Measurements from ENCODE around the gene DCDC2B. TPM values are rescaled to one million over a fixed set of nuclear protein-coding genes. Genes with fewer than 3 reads are reported as not detected.

DCDC2B gene
- total and polyA plus RNA-seq, 2 of the 13 experiments (the other 11 are each of a cell fraction or from before 2014, with no cell fraction given): not detected

DNA sequence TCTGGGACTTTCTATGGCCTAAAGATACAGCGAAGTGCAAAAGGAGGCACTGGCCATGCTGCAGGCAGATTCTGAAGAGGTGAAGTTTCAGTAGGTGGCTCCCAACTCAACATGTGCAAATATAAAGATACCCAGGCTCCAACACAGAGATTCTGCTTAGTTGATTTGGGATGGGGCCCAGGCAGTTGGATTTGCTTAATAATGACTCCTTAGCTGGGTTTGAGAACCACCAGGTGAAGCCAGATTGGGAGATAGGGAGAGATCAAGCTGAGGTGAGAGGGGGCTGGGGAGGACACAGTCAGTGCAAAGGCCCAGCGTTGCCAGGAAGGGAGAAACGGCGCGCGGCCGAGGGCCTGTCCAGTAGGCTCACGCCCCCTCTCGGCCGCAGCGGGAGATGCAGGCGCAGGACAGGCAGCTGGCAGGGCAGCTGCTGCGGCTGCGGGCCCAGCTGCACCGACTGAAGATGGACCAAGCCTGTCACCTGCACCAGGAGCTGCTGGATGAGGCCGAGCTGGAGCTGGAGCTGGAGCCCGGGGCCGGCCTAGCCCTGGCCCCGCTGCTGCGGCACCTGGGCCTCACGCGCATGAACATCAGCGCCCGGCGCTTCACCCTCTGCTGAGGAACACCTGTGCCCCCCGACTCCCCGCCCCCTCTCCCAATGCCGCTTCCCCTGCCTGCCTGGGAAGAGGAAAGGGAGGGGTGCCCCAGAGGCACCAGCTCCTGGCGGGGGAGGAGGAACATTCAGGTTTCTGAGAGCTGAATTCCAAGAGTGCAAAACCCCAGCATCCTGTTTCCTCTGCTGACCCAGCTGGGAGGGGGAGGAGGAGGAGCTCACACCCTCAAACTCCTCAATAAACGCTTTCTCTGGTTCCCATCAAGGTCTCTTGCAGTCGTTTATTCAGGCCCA, 39.3 kb downstream of the DCDC2B start (continued):
- peak; percentile 85 for TF ChIP-seq PTBP1 (IDR thresholded peaks at IDR 0.05; ENCODE audit: low read depth, low read length, poor library complexity, severe bottlenecking)
- TF ChIP-seq XRCC5 (optimal IDR thresholded peaks at IDR 0.05; ENCODE audit: low read length): peak; percentile 84
- TF ChIP-seq ATF7 (IDR thresholded peaks at IDR 0.05): no peak
- no peak for TF ChIP-seq ATF7 (CRISPR knock-in tag; IDR thresholded peaks at IDR 0.05)
- TF ChIP-seq, protein P1, sequence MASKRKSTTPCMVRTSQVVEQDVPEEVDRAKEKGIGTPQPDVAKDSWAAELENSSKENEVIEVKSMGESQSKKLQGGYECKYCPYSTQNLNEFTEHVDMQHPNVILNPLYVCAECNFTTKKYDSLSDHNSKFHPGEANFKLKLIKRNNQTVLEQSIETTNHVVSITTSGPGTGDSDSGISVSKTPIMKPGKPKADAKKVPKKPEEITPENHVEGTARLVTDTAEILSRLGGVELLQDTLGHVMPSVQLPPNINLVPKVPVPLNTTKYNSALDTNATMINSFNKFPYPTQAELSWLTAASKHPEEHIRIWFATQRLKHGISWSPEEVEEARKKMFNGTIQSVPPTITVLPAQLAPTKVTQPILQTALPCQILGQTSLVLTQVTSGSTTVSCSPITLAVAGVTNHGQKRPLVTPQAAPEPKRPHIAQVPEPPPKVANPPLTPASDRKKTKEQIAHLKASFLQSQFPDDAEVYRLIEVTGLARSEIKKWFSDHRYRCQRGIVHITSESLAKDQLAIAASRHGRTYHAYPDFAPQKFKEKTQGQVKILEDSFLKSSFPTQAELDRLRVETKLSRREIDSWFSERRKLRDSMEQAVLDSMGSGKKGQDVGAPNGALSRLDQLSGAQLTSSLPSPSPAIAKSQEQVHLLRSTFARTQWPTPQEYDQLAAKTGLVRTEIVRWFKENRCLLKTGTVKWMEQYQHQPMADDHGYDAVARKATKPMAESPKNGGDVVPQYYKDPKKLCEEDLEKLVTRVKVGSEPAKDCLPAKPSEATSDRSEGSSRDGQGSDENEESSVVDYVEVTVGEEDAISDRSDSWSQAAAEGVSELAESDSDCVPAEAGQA (IDR thresholded peaks at IDR 0.05; ENCODE audit: low read depth): no peak
- TF ChIP-seq, protein P1 (CRISPR knock-in tag; IDR thresholded peaks at IDR 0.05; ENCODE audit: borderline replicate concordance): no peak
- TF ChIP-seq ZNF761 (CRISPR knock-in tag; conservative IDR thresholded peaks at IDR 0.05): no peak
- 0 out of 2 replicates have a peak, but pooled peaks have one; percentile 50 for TF ChIP-seq HNRNPL (IDR thresholded peaks at IDR 0.05; ENCODE audit: low read depth, low read length)
- no peak for TF ChIP-seq SP140L (CRISPR knock-in tag; IDR thresholded peaks at IDR 0.05; ENCODE audit: borderline replicate concordance)
- TF ChIP-seq PRPF4 (IDR thresholded peaks at IDR 0.05; ENCODE audit: low read depth, low read length, poor library complexity, severe bottlenecking): no peak
- no peak for TF ChIP-seq ZNF564 (CRISPR knock-in tag; IDR thresholded peaks at IDR 0.05)
- no peak for TF ChIP-seq NKX3-1 (CRISPR knock-in tag; IDR thresholded peaks at IDR 0.05)
- no peak for TF ChIP-seq HDAC6 (IDR thresholded peaks at IDR 0.05; ENCODE audit: low read depth, low read length)
- TF ChIP-seq, protein P2, sequence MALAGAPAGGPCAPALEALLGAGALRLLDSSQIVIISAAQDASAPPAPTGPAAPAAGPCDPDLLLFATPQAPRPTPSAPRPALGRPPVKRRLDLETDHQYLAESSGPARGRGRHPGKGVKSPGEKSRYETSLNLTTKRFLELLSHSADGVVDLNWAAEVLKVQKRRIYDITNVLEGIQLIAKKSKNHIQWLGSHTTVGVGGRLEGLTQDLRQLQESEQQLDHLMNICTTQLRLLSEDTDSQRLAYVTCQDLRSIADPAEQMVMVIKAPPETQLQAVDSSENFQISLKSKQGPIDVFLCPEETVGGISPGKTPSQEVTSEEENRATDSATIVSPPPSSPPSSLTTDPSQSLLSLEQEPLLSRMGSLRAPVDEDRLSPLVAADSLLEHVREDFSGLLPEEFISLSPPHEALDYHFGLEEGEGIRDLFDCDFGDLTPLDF (CRISPR knock-in tag; IDR thresholded peaks at IDR 0.05): no peak
- TF ChIP-seq ZSCAN12 (CRISPR knock-in tag; IDR thresholded peaks at IDR 0.05): no peak
- no peak for TF ChIP-seq NFRKB (IDR thresholded peaks at IDR 0.05)
- no peak for TF ChIP-seq ZBTB20 (CRISPR knock-in tag; IDR thresholded peaks at IDR 0.05; ENCODE audit: borderline replicate concordance, low read depth)
- TF ChIP-seq, protein P3, sequence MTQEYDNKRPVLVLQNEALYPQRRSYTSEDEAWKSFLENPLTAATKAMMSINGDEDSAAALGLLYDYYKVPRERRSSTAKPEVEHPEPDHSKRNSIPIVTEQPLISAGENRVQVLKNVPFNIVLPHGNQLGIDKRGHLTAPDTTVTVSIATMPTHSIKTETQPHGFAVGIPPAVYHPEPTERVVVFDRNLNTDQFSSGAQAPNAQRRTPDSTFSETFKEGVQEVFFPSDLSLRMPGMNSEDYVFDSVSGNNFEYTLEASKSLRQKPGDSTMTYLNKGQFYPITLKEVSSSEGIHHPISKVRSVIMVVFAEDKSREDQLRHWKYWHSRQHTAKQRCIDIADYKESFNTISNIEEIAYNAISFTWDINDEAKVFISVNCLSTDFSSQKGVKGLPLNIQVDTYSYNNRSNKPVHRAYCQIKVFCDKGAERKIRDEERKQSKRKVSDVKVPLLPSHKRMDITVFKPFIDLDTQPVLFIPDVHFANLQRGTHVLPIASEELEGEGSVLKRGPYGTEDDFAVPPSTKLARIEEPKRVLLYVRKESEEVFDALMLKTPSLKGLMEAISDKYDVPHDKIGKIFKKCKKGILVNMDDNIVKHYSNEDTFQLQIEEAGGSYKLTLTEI (CRISPR knock-in tag; conservative IDR thresholded peaks at IDR 0.05): no peak
- TF ChIP-seq KLF16 (CRISPR knock-in tag; IDR thresholded peaks at IDR 0.05): no peak
- no peak for TF ChIP-seq MTA3 (CRISPR knock-in tag; IDR thresholded peaks at IDR 0.05)
- 0 out of 2 replicates have a peak, but pooled peaks have one; percentile 26 for TF ChIP-seq GFI1 (CRISPR knock-in tag; IDR thresholded peaks at IDR 0.05; ENCODE audit: borderline replicate concordance)
- no peak for TF ChIP-seq PHB2 (IDR thresholded peaks at IDR 0.05; ENCODE audit: partially characterized antibody)
